MCF 10A (cell line): ENCODE measurements around the gene TFF2. TPM values are rescaled to one million over a fixed set of nuclear protein-coding genes. Genes with fewer than 3 reads are reported as not detected.

Experiments used
- BruUV-seq: library from RNA; stranded (reverse); fragments of 400-500 nt; replicated peaks from 2 replicates; lab custom pipeline; 2021; lab: Mats Ljungman, UMichigan
- CTCF ChIA-PET: fragments of 300-600 bp; sonication (Branson Sonifier 250); formaldehyde crosslinking; extraction: SDS; loops from one replicate; lab custom pipeline; 2021; ENCODE audit warnings: antibody characterized with exemption, inconsistent platforms; lab: Yijun Ruan, JAX
- POLR2A ChIA-PET: fragments of 300-600, 350-650 bp; sonication (Branson Sonifier 250); formaldehyde crosslinking; extraction: SDS; loops from one replicate; lab custom pipeline; 2020; ENCODE audit warnings: antibody characterized with exemption, inconsistent platforms; lab: Yijun Ruan, JAX
- DNase-seq: peaks from one replicate; pipeline ENCODE4 v3.0.0-alpha.2; 2018; ENCODE audit not compliant: unreplicated experiment
- H3K27ac Mint-ChIP-seq: one replicate; pipeline ENCODE4 v1.8.0; 2022; ENCODE audit warnings: mild to moderate bottlenecking, low read depth, mixed read lengths; ENCODE audit not compliant: unreplicated experiment
- H3K27me3 Mint-ChIP-seq: one replicate; pipeline ENCODE4 v1.8.0; 2022; ENCODE audit warnings: mixed read lengths; ENCODE audit not compliant: insufficient read depth, unreplicated experiment
- H3K36me3 Mint-ChIP-seq: one replicate; pipeline ENCODE4 v1.8.0; 2022; ENCODE audit warnings: mild to moderate bottlenecking, moderate library complexity, mixed read lengths; ENCODE audit not compliant: insufficient read depth, unreplicated experiment
- H3K4me1 Mint-ChIP-seq: one replicate; pipeline ENCODE4 v1.8.0; 2022; ENCODE audit warnings: mixed read lengths; ENCODE audit not compliant: insufficient read depth, unreplicated experiment
- H3K4me3 Mint-ChIP-seq: one replicate; pipeline ENCODE4 v1.8.0; 2022; ENCODE audit warnings: mild to moderate bottlenecking, moderate library complexity, mixed read lengths; ENCODE audit not compliant: unreplicated experiment
- H3K9me3 Mint-ChIP-seq: one replicate; pipeline ENCODE4 v1.8.0; 2022; ENCODE audit warnings: mixed read lengths; ENCODE audit not compliant: unreplicated experiment
- intact Hi-C: fragments of 100-400 bp; cut with micrococcal nuclease; formaldehyde crosslinking; loops from 2 replicates; pipeline ENCODE4 v1.14.1; 2022
- total RNA-seq: library from RNA; stranded (reverse); gene quantifications from 2 replicates; pipeline ENCODE4 v1.2.3, GENCODE V29; 2022
- TF ChIP-seq, protein P1 (sequence below): fragments of 200-600 bp; IDR thresholded peaks from one replicate; pipeline ENCODE4 v1.8.0; 2022; ENCODE audit warnings: antibody characterized with exemption, mild to moderate bottlenecking; ENCODE audit not compliant: unreplicated experiment

The TFF2 gene
- total RNA-seq, 1 experiment from 2014 or later: not detected

DNA sequence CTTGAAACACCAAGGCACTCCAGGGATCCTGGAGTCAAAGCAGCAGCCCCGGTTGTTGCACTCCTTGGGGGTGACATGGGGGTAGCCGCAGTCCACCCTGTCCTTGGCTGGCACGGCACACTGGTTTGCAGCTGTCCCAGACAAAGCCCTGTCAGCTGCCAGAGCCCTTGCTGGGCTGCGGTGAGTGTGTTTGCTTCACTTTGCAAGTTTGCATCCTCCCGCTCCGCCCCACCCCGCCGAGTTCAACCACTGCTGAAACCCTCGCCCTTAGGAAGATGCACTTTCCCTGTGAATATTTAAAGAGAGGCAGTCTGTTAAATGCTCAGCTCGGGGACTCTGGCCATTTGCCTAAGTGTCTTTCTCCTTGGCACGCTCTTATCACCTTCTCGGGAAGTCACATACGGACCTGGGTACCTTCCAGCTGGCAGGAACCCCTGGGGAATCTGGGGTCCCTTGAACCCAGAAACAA is 37.3 kb downstream of the TFF2 start:
- intact Hi-C loops: no loop called here
- H3K36me3 Mint-ChIP-seq: no peaks in the 10 kb centered on the region
- TF ChIP-seq, protein P1, sequence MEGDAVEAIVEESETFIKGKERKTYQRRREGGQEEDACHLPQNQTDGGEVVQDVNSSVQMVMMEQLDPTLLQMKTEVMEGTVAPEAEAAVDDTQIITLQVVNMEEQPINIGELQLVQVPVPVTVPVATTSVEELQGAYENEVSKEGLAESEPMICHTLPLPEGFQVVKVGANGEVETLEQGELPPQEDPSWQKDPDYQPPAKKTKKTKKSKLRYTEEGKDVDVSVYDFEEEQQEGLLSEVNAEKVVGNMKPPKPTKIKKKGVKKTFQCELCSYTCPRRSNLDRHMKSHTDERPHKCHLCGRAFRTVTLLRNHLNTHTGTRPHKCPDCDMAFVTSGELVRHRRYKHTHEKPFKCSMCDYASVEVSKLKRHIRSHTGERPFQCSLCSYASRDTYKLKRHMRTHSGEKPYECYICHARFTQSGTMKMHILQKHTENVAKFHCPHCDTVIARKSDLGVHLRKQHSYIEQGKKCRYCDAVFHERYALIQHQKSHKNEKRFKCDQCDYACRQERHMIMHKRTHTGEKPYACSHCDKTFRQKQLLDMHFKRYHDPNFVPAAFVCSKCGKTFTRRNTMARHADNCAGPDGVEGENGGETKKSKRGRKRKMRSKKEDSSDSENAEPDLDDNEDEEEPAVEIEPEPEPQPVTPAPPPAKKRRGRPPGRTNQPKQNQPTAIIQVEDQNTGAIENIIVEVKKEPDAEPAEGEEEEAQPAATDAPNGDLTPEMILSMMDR: no peak

DNA sequence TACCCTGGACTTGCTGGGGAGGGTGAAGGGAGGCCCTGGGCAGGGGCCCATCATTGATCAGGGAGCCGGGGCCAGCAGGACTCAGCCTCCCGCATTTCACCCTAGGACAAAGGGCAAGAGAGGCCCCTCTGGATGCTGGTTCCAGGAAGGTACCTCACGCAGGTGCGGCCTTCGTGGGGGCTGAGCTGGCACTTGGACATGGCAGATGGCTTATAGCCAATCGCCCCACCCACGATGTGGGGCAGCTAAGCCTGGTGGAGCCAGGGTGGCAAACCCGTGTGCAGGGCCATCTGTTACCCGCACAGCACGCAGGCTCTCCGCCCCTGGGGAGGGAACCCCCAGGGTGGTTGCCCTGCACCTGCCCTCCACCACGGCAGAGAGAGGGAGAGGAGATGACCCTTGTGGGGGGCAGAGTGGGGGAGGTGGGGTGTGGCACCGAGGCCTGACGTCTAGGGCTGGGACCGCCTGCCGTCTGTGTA is 38.1 kb downstream of the TFF2 start:
- TF ChIP-seq, protein P1: no peak
- intact Hi-C loops: no loop called here
- Mint-ChIP-seq H3K4me1 (no peaks in the 10 kb centered on the region), H3K27ac (no peak overlapping the region), H3K27me3 (no peaks in the 10 kb centered on the region), H3K36me3 (no peaks in the 10 kb centered on the region), H3K4me3 (no peak overlapping the region), H3K9me3 (no peaks in the 10 kb centered on the region)
- BruUV-seq: no TSS peak
- ChIA-PET CTCF (no interaction called here), POLR2A (no interaction called here)
- DNase-seq: no peak

More for the DNA sequence above, 37.3 kb downstream of the TFF2 start:
- Mint-ChIP-seq H3K27me3 (no peaks in the 10 kb centered on the region), H3K4me1 (no peaks in the 10 kb centered on the region), H3K4me3 (no peak overlapping the region), H3K9me3 (no peaks in the 10 kb centered on the region), H3K27ac (no peak overlapping the region)
- DNase-seq: no peak
- CTCF ChIA-PET: no interaction called here
- POLR2A ChIA-PET: interaction anchor here (0.6 kb wide), 1 partner anchor 79 kb away, joined by 4 read pairs; no protein-coding TSS in a partner anchor
- no TSS peak for BruUV-seq

DNA sequence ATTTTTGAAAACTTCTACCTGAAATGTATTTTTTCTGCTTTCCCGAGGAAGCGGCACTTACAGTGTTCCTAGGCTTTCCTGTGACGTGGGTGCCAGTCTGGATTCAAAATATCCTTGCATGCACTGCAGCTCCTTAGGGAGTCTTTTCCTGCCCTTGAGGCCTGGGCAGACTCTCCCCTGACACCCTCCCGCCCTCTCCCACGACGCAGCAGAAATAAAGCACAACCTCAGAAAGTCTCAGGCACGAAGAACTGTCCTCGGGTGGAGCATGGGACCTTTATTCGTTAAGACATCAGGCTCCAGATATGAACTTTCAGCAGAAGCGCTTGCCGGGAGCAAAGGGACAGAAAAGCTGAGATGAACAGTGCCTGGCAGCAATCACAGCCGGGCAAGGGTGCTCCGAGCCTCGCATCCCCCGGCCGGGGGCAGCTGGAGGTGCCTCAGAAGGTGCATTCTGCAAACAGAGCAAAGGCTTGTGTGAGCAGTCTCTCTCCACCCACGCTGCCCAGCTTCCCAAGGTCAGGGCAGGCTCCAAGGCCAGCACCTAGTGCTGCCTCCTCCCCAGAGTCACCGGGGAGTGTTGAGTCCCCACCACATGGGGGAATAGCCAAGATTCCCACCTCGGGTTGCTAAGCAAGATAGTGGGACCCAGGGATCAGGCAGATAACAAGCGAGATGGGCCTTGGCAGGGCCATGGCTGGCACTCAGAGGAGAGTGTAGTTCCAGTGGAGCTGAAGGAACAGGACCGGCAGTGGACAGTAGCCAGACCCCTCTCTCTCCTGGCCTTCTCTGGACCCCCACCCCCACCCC is 38.8 kb downstream of the TFF2 start:
- intact Hi-C loops: no loop called here
- Mint-ChIP-seq H3K36me3 (no peaks in the 10 kb centered on the region), H3K4me1 (no peaks in the 10 kb centered on the region), H3K27me3 (no peaks in the 10 kb centered on the region), H3K9me3 (no peaks in the 10 kb centered on the region), H3K27ac (no peak overlapping the region), H3K4me3 (no peak overlapping the region)
- CTCF ChIA-PET: interaction anchor here (1.5 to 4.3 kb wide), 2 partner anchors 11 to 14 kb away, joined by 3 to 23 read pairs; no protein-coding TSS in a partner anchor
- POLR2A ChIA-PET: no interaction called here
- no peak for DNase-seq
- TF ChIP-seq, protein P1: no peak
- BruUV-seq: no TSS peak

DNA sequence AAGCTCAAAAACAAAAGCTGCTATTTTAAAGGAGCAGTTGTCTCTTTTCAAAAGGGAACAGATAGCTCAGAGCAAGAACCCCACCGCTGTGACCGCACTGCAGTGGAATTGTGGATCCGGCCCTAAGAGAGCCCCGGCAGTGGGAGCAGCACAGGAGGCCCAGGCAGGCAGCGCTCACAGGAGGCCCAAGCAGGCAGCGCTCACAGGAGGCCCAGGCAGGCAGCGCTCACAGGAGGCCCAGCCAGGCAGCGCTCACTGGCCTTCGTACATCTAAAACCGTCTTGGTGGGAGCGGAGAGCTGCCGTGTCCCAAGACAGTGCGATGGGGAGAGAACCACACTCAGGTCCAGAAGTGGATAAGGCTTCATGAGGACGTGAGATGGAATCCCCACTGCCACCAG is 39.6 kb downstream of the TFF2 start:
- intact Hi-C loops: no loop called here
- no peak for DNase-seq
- TF ChIP-seq, protein P1: no peak
- H3K27ac Mint-ChIP-seq: no peak overlapping the region
- no peak overlapping the region for H3K4me3 Mint-ChIP-seq
- H3K36me3 Mint-ChIP-seq: no peaks in the 10 kb centered on the region
- no peaks in the 10 kb centered on the region for H3K4me1 Mint-ChIP-seq
- H3K9me3 Mint-ChIP-seq: no peaks in the 10 kb centered on the region
- no TSS peak for BruUV-seq
- ChIA-PET CTCF (interaction anchor here (0.6 to 4.3 kb wide), 12 partner anchors 12 to 204 kb away, joined by 3 to 23 read pairs (median 4); no protein-coding TSS in a partner anchor), POLR2A (interaction anchor here (0.6 kb wide), 1 partner anchor 86 kb away, joined by 3 read pairs; no protein-coding TSS in a partner anchor)
- H3K27me3 Mint-ChIP-seq: no peaks in the 10 kb centered on the region
